HepG2 (cell line): ENCODE results near the gene TCF3. TPM values are rescaled to one million over a fixed set of nuclear protein-coding genes. Genes with fewer than 3 reads are reported as not detected.

ENCODE experiments used
- CBX2 ChIP-seq, 2 experiments: fragments of 200-600 bp in 1 of 2; sonication (generic); formaldehyde crosslinking in 1 of 2; IDR thresholded peaks; 2 replicates each; pipeline versions ENCODE4 v1.7.0 to v1.8.1; 2018 to 2022; ENCODE audit warnings: low read depth in 2 of 2, low read length in 1 of 2, mild to moderate bottlenecking in 1 of 2, missing genetic modification reagents in 1 of 2
- E2F1 ChIP-seq: sonication (generic); formaldehyde crosslinking; IDR thresholded peaks from 2 replicates; pipeline ENCODE4 v1.5.0; 2020; ENCODE audit warnings: missing genetic modification reagents
- ERF ChIP-seq: IDR thresholded peaks from 2 replicates; pipeline ENCODE4 v1.6.1; 2018; ENCODE audit warnings: missing biosample characterization, missing genetic modification reagents
- GABPA ChIP-seq, 2 experiments: IDR thresholded peaks; 2 replicates each; pipeline ENCODE4 v1.6.1; 2011 to 2016; ENCODE audit warnings: low read depth in 2 of 2, low read length in 1 of 2, missing biosample characterization in 1 of 2, missing genetic modification characterization in 1 of 2
- HOXD1 ChIP-seq: sonication (generic); formaldehyde crosslinking; IDR thresholded peaks from 2 replicates; pipeline ENCODE4 v1.5.0; 2020; ENCODE audit warnings: missing genetic modification reagents
- MED1 ChIP-seq: sonication (generic); formaldehyde crosslinking; IDR thresholded peaks from 2 replicates; pipeline ENCODE4 v1.4.0; 2020; ENCODE audit warnings: missing genetic modification reagents
- RXRA ChIP-seq: sonication (generic); formaldehyde crosslinking; IDR thresholded peaks from 2 replicates; pipeline ENCODE4 v1.5.1; 2020; ENCODE audit warnings: missing genetic modification reagents
- SAP130 ChIP-seq: IDR thresholded peaks from 2 replicates; pipeline ENCODE4 v1.6.1; 2016; ENCODE audit warnings: low read depth
- SMAD9 ChIP-seq: sonication (generic); formaldehyde crosslinking; IDR thresholded peaks from 2 replicates; pipeline ENCODE4 v1.5.1; 2020; ENCODE audit warnings: mild to moderate bottlenecking, missing genetic modification reagents
- SRF ChIP-seq: IDR thresholded peaks from 2 replicates; pipeline ENCODE4 v1.6.1; 2011; ENCODE audit warnings: mild to moderate bottlenecking, low read depth, low read length, moderate library complexity
- STAT5B ChIP-seq: sonication (generic); formaldehyde crosslinking; IDR thresholded peaks from 2 replicates; pipeline ENCODE4 v1.4.0; 2020; ENCODE audit warnings: missing genetic modification reagents
- TSC22D2 ChIP-seq: sonication (generic); formaldehyde crosslinking; IDR thresholded peaks from 2 replicates; pipeline ENCODE4 v1.5.1; 2020; ENCODE audit warnings: missing genetic modification reagents, mild to moderate bottlenecking, borderline replicate concordance
- ZBTB39 ChIP-seq: sonication (generic); formaldehyde crosslinking; IDR thresholded peaks from 2 replicates; pipeline ENCODE4 v1.5.0; 2020; ENCODE audit warnings: missing genetic modification reagents
- ZFP62 ChIP-seq: sonication (generic); formaldehyde crosslinking; IDR thresholded peaks from 2 replicates; pipeline ENCODE4 v1.4.0; 2020; ENCODE audit warnings: missing genetic modification reagents
- ZKSCAN8 ChIP-seq: IDR thresholded peaks from 2 replicates; pipeline ENCODE4 v1.6.1; 2016; ENCODE audit warnings: borderline replicate concordance, missing genetic modification reagents, missing compliant biosample characterization
- ZNF34 ChIP-seq: sonication (generic); formaldehyde crosslinking; IDR thresholded peaks from 2 replicates; pipeline ENCODE4 v1.4.0; 2020; ENCODE audit warnings: mild to moderate bottlenecking, missing genetic modification reagents, borderline replicate concordance
- ZNF547 ChIP-seq: sonication (generic); formaldehyde crosslinking; IDR thresholded peaks from 2 replicates; pipeline ENCODE4 v1.5.1; 2020; ENCODE audit warnings: mild to moderate bottlenecking, missing genetic modification reagents
- ZNF567 ChIP-seq: sonication (generic); formaldehyde crosslinking; IDR thresholded peaks from 2 replicates; pipeline ENCODE4 v1.8.1; 2023; ENCODE audit warnings: mild to moderate bottlenecking, missing genetic modification reagents, borderline replicate concordance
- ZNF614 ChIP-seq: IDR thresholded peaks from 2 replicates; pipeline ENCODE4 v1.6.1; 2018; ENCODE audit warnings: missing biosample characterization, missing genetic modification reagents, inconsistent platforms, borderline replicate concordance
- ZNF639 ChIP-seq: conservative IDR thresholded peaks from 2 replicates; pipeline ENCODE4 v1.6.1; 2018; ENCODE audit warnings: missing genetic modification reagents
- ZNF781 ChIP-seq: sonication (generic); formaldehyde crosslinking; IDR thresholded peaks from 2 replicates; pipeline ENCODE4 v1.5.1; 2020; ENCODE audit warnings: borderline replicate concordance, mild to moderate bottlenecking, missing genetic modification reagents; ENCODE audit errors: not compliant biosample characterization
- polyA plus RNA-seq, 8 experiments: library from polyadenylated mRNA; depleted of rRNA in 3 of 8; stranded (reverse) in 7 of 8; unstranded in 1 of 8; fragments of >200 nt; fragmentation: Illumina TruSeq in 4 of 8; extraction: Trizol in 4 of 8; gene quantifications; 2 replicates each; pipeline versions ENCODE4 v1.2.1 to v1.2.3, GENCODE V29; 2011 to 2016; ENCODE audit warnings: low read depth in 4 of 8, missing spikeins in 1 of 8, mixed read lengths in 1 of 8; ENCODE audit not compliant: insufficient read depth in 1 of 8
- total RNA-seq, 5 experiments: library from RNA; depleted of rRNA; stranded (reverse); fragments of >200 nt; fragmentation: Illumina TruSeq; extraction: Trizol; gene quantifications; 2 replicates each; pipeline ENCODE4 v1.2.3, GENCODE V29; 2016; ENCODE audit warnings: low read depth in 1 of 5
- TF ChIP-seq, protein P1 (sequence below): IDR thresholded peaks from 2 replicates; pipeline ENCODE4 v1.6.1; 2016; ENCODE audit warnings: low read depth, control low read depth

The TCF3 gene
- total and polyA plus RNA-seq, 2 of the 13 experiments (the other 11 are each of a cell fraction or from before 2014, with no cell fraction given) = 51.4 to 53.2 TPM

DNA sequence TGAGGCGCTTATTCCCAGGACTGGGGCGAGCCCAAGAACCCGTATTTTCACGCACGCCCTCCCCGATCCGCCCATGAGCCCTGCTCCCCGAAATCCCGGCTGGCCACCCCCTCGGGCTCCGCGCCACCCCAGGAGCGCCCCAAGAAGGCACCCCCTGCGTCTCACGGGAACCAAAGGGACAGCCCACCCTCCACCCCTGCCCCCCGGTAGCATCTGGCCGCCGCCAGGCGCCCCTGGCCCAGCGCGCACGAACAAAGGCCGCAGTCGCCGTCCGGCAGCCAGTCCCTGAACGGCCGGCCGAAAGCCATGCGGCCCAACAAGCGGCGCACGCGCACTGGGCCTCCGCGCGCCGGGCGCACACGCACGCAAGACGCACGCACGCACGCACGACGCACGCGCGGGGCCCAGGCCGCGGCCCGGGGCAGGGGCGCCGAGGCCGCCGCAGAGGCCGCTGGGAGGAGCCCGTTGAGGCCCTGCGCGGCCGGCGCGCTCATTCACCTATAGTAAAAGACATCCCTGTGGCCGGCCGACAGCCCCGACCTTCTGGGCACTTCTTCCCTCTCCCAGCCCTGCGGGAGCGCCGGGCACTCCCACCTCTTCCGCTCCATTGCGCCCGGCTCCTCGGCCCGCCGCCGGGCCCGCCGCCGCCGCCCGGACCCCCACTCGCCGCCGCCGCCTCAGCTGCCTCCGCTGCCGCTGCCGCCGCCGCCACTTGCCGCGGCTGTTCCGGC is 60.2 kb downstream of the TCF3 start (continued):
- no peak for TF ChIP-seq ZBTB39
- peak; percentile 45; the same call in 1 of the 2 replicates for TF ChIP-seq RXRA (CRISPR knock-in tag)
- TF ChIP-seq HOXD1 (CRISPR knock-in tag) = no peak
- TF ChIP-seq, protein P1, sequence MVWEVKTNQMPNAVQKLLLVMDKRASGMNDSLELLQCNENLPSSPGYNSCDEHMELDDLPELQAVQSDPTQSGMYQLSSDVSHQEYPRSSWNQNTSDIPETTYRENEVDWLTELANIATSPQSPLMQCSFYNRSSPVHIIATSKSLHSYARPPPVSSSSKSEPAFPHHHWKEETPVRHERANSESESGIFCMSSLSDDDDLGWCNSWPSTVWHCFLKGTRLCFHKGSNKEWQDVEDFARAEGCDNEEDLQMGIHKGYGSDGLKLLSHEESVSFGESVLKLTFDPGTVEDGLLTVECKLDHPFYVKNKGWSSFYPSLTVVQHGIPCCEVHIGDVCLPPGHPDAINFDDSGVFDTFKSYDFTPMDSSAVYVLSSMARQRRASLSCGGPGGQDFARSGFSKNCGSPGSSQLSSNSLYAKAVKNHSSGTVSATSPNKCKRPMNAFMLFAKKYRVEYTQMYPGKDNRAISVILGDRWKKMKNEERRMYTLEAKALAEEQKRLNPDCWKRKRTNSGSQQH = peak; percentile 60; the same call in 1 of the 2 replicates
- TF ChIP-seq SRF = no peak
- TF ChIP-seq GABPA (IDR thresholded peaks at IDR 0.05; ENCODE audit: low read depth, low read length) = no peak
- no peak for TF ChIP-seq GABPA (CRISPR knock-in tag; IDR thresholded peaks at IDR 0.05; ENCODE audit: low read depth)
- no peak for TF ChIP-seq ZNF781 (CRISPR knock-in tag)
- TF ChIP-seq TSC22D2 (CRISPR knock-in tag) = 0 out of 2 replicates have a peak, but pooled peaks have one; percentile 72
- TF ChIP-seq ZNF614 = no peak
- no peak for TF ChIP-seq E2F1 (CRISPR knock-in tag)
- 0 out of 2 replicates have a peak, but pooled peaks have one; percentile 34 for TF ChIP-seq ERF
- TF ChIP-seq CBX2 (IDR thresholded peaks at IDR 0.05; ENCODE audit: low read depth, low read length) = no peak
- no peak for TF ChIP-seq CBX2 (CRISPR knock-in tag; IDR thresholded peaks at IDR 0.05; ENCODE audit: low read depth)
- TF ChIP-seq ZNF567 = no peak
- peak; percentile 85 for TF ChIP-seq ZNF547 (CRISPR knock-in tag)
- TF ChIP-seq SMAD9 (CRISPR knock-in tag) = no peak
- TF ChIP-seq ZNF639 (CRISPR knock-in tag) = peak; percentile 45; the same call in 1 of the 2 replicates
- TF ChIP-seq ZKSCAN8 (CRISPR knock-in tag) = 0 out of 2 replicates have a peak, but pooled peaks have one; percentile 57
- TF ChIP-seq ZFP62 (CRISPR knock-in tag) = no peak
- TF ChIP-seq STAT5B (CRISPR knock-in tag) = 0 out of 2 replicates have a peak, but pooled peaks have one; percentile 6
- peak; percentile 53 for TF ChIP-seq MED1 (CRISPR knock-in tag)
- TF ChIP-seq ZNF34 (CRISPR knock-in tag) = peak; percentile 39; the same call in 1 of the 2 replicates
- TF ChIP-seq SAP130 = peak; percentile 75
